ENCODE measurements around the gene CLIC4.
"Not testable (repeated sequence)": the region's sequence is repeated elsewhere in the genome, so short reads cannot be mapped to it uniquely, and the experiment has no call there.

Gene CLIC4

GRCh38 chr1:24744911-24745710 is at the start of gene CLIC4:
Gene CLIC4 (plus strand): TSS chr1:24745447. CDS start chr1:24745554, 107 bp downstream.
- DNase-seq (ENCODE audit: low read depth in 2 of 2), result peak; percentile 96 to 99

GRCh38 chr1:24696041-24696755 is 49.0 kb upstream of the CLIC4 start:
- no peak for DNase-seq (ENCODE audit: low read depth in 2 of 2)

GRCh38 chr1:24696756-24697330 is 48.4 kb upstream of the CLIC4 start:
- no peak for DNase-seq (ENCODE audit: low read depth in 2 of 2)

GRCh38 chr1:24697453-24698001 is 47.7 kb upstream of the CLIC4 start:
- DNase-seq (ENCODE audit: low read depth in 2 of 2), result not testable (repeated sequence)

- DNase-seq (ENCODE audit: low read depth in 2 of 2), result not testable (repeated sequence)
Observed at GRCh38 chr1:24698326-24698725, 46.9 kb upstream of the CLIC4 start.

- DNase-seq (ENCODE audit: low read depth in 2 of 2), result no peak
Observed at GRCh38 chr1:24699628-24700027, 45.6 kb upstream of the CLIC4 start.

GRCh38 chr1:24702511-24703293 is 42.5 kb upstream of the CLIC4 start:
- DNase-seq (ENCODE audit: low read depth in 2 of 2), result no peak

- no peak for DNase-seq (ENCODE audit: low read depth in 2 of 2)
Observed at GRCh38 chr1:24704411-24705259, 40.6 kb upstream of the CLIC4 start.

GRCh38 chr1:24705260-24706073 is 39.8 kb upstream of the CLIC4 start:
- DNase-seq (ENCODE audit: low read depth in 2 of 2), result no peak

- DNase-seq (ENCODE audit: low read depth in 2 of 2), result not testable (repeated sequence)
Observed at GRCh38 chr1:24706074-24706389, 39.2 kb upstream of the CLIC4 start.

GRCh38 chr1:24707687-24708086 is 37.6 kb upstream of the CLIC4 start:
- DNase-seq (ENCODE audit: low read depth in 2 of 2), result no peak

- no peak for DNase-seq (ENCODE audit: low read depth in 2 of 2)
Observed at GRCh38 chr1:24708938-24709337, 36.3 kb upstream of the CLIC4 start.

GRCh38 chr1:24709791-24710441 is 35.3 kb upstream of the CLIC4 start:
- DNase-seq (ENCODE audit: low read depth in 2 of 2), result no peak

- no peak for DNase-seq (ENCODE audit: low read depth in 2 of 2)
Observed at GRCh38 chr1:24711329-24711728, 33.9 kb upstream of the CLIC4 start.

GRCh38 chr1:24713176-24713575 is 32.1 kb upstream of the CLIC4 start:
- no peak for DNase-seq (ENCODE audit: low read depth in 2 of 2)

GRCh38 chr1:24713736-24714135 is 31.5 kb upstream of the CLIC4 start:
- no peak for DNase-seq (ENCODE audit: low read depth in 2 of 2)

- no peak for DNase-seq (ENCODE audit: low read depth in 2 of 2)
Observed at GRCh38 chr1:24714859-24715520, 30.3 kb upstream of the CLIC4 start.

GRCh38 chr1:24715658-24716057 is 29.6 kb upstream of the CLIC4 start:
- DNase-seq (ENCODE audit: low read depth in 2 of 2), result no peak
